GM18520 (cell line): Measurements from ENCODE around the gene RNU5D-1.
"Not testable (repeated sequence)": the region's sequence is repeated elsewhere in the genome, so short reads cannot be mapped to it uniquely, and the experiment has no call there.

Experiments
- ATAC-seq: cut with Tn5 transposase; IDR thresholded peaks from one replicate; pipeline ENCODE4 v1.9.1; 2021; ENCODE audit not compliant: unreplicated experiment

The RNU5D-1 gene

GRCh38 chr1:44730741-44731512 lies at the start of gene RNU5D-1:
Gene RNU5D-1, minus strand, starts transcription at chr1:44731170.
- peak; percentile 57 for ATAC-seq

GRCh38 chr1:44780583-44781121 lies 49.7 kb upstream of the RNU5D-1 start:
- ATAC-seq, result no peak

- ATAC-seq, result no peak
Observed at GRCh38 chr1:44778705-44779576, 48.0 kb upstream of the RNU5D-1 start.

- ATAC-seq, result no peak
Observed at GRCh38 chr1:44777969-44778635, 47.1 kb upstream of the RNU5D-1 start.

- ATAC-seq, result no peak
Observed at GRCh38 chr1:44777547-44777946, 46.6 kb upstream of the RNU5D-1 start.

- ATAC-seq, result no peak
Observed at GRCh38 chr1:44776730-44777068, 45.7 kb upstream of the RNU5D-1 start.

GRCh38 chr1:44775930-44776729 lies 45.2 kb upstream of the RNU5D-1 start:
- ATAC-seq, result no peak

- ATAC-seq, result peak; percentile 78
Observed at GRCh38 chr1:44775078-44775929, 44.3 kb upstream of the RNU5D-1 start, which contains the start of gene RPS8. Gene RPS8, plus strand, starts transcription at chr1:44775540. Its CDS starts 57 bp downstream, at chr1:44775597.

GRCh38 chr1:44766421-44766820 lies 35.5 kb upstream of the RNU5D-1 start:
- ATAC-seq, result not testable (repeated sequence)

- no peak for ATAC-seq
Observed at GRCh38 chr1:44760876-44761275, 29.9 kb upstream of the RNU5D-1 start.

- no peak for ATAC-seq
Observed at GRCh38 chr1:44759077-44759476, 28.1 kb upstream of the RNU5D-1 start.

- ATAC-seq, result no peak
Observed at GRCh38 chr1:44757420-44757819, 26.4 kb upstream of the RNU5D-1 start.

GRCh38 chr1:44747878-44748277 lies 16.9 kb upstream of the RNU5D-1 start:
- no peak for ATAC-seq

- no peak for ATAC-seq
Observed at GRCh38 chr1:44743211-44743610, 12.2 kb upstream of the RNU5D-1 start.

GRCh38 chr1:44740179-44740617 lies 9.2 kb upstream of the RNU5D-1 start:
- no peak for ATAC-seq

- ATAC-seq, result peak; percentile 99
Observed at GRCh38 chr1:44739307-44740178, 8.6 kb upstream of the RNU5D-1 start, which contains the start of gene KIF2C. Gene KIF2C, plus strand, starts transcription at chr1:44739837. Its CDS starts 96 bp downstream, at chr1:44739933.

- ATAC-seq, result not testable (repeated sequence)
Observed at GRCh38 chr1:44738953-44739306, 8.0 kb upstream of the RNU5D-1 start.

- no peak for ATAC-seq
Observed at GRCh38 chr1:44735992-44736391, 5.0 kb upstream of the RNU5D-1 start.
